BJ (cell line): ENCODE data around the gene PPP1R14D. TPM values are rescaled to one million over a fixed set of nuclear protein-coding genes. Genes with fewer than 3 reads are reported as not detected.

Experiments used
- CTCF ChIA-PET: fragments of 350-600 bp; formaldehyde crosslinking; extraction: SDS; loops from one replicate; lab custom pipeline; 2021; ENCODE audit warnings: antibody characterized with exemption, inconsistent platforms; lab: Yijun Ruan, JAX
- POLR2A ChIA-PET: fragments of 300-600 bp; sonication (Branson Sonifier 250); formaldehyde crosslinking; extraction: SDS; loops from one replicate; lab custom pipeline; 2021; ENCODE audit warnings: antibody characterized with exemption; lab: Charles Lee
- DNase-seq: peaks from one replicate; pipeline ENCODE4 v3.0.0-alpha.2; 2011; ENCODE audit warnings: low read depth
- H3K27me3 ChIP-seq: 2 replicates; pipeline ENCODE4 v1.6.0; 2011; ENCODE audit warnings: low read length; ENCODE audit not compliant: control insufficient read depth, insufficient read depth
- H3K36me3 ChIP-seq: 2 replicates; pipeline ENCODE4 v1.5.1; 2011; ENCODE audit warnings: low read length; ENCODE audit not compliant: control insufficient read depth, insufficient read depth
- H3K4me3 ChIP-seq: 2 replicates; pipeline ENCODE4 v1.5.1; 2011; ENCODE audit warnings: low read depth, mild to moderate bottlenecking, control low read depth, low read length
- CTCF ChIP-seq: IDR thresholded peaks from 2 replicates; pipeline ENCODE4 v1.5.1; 2011; ENCODE audit warnings: low read depth, mild to moderate bottlenecking, control low read depth, inconsistent platforms, low read length, moderate library complexity; ENCODE audit not compliant: insufficient read depth
- polyA plus RNA-seq: library from polyadenylated mRNA; depleted of rRNA; stranded (reverse); fragments of >200 nt; gene quantifications from 2 replicates; pipeline ENCODE4 v1.2.3, GENCODE V29; 2011

Gene PPP1R14D
- polyA plus RNA-seq, 1 experiment, result not detected

- DNase-seq, result no peak
- no peaks in the 10 kb centered on the region for H3K36me3 ChIP-seq
- H3K27me3 ChIP-seq, result no peaks in the 10 kb centered on the region
- no peak overlapping the region for H3K4me3 ChIP-seq
- CTCF ChIA-PET, result interaction anchor here (1.9 kb wide), 1 partner anchor 14 kb away, joined by 10 read pairs; no protein-coding TSS in a partner anchor
- POLR2A ChIA-PET, result interaction anchor here (0.6 kb wide), 1 partner anchor 41 kb away, joined by 3 read pairs; the partner anchor contains the start of gene VPS18
- no peak for TF ChIP-seq CTCF
These were observed 24.9 kb upstream of the PPP1R14D start for GRCh38 chr15:40853241-40853890.

- CTCF ChIA-PET, result interaction anchor here (1.9 kb wide), 1 partner anchor 13 kb away, joined by 10 read pairs; no protein-coding TSS in a partner anchor
- Histone ChIP-seq H3K27me3 (0 out of 2 replicates have a peak, but pooled peaks cover 1% of the 10 kb centered on the region), H3K36me3 (no peaks in the 10 kb centered on the region), H3K4me3 (no peak overlapping the region)
- DNase-seq, result no peak
- TF ChIP-seq CTCF, result no peak
- POLR2A ChIA-PET, result interaction anchor here (0.6 kb wide), 1 partner anchor 42 kb away, joined by 3 read pairs; the partner anchor contains the start of gene VPS18
These were observed 24.0 kb upstream of the PPP1R14D start for GRCh38 chr15:40852529-40852928.

GRCh38 chr15:40850576-40851112 lies 22.1 kb upstream of the PPP1R14D start:
- POLR2A ChIA-PET, result no interaction called here
- CTCF ChIA-PET, result interaction anchor here (1.5 to 8.3 kb wide), 2 partner anchors 7 to 41 kb away, joined by 5 to 81 read pairs; no protein-coding TSS in a partner anchor
- no peak for DNase-seq

GRCh38 chr15:40847223-40847961 lies 18.9 kb upstream of the PPP1R14D start:
- no peak for DNase-seq
- POLR2A ChIA-PET, result no interaction called here
- Histone ChIP-seq H3K36me3 (no peaks in the 10 kb centered on the region), H3K4me3 (no peak overlapping the region), H3K27me3 (peaks cover 12% of the 10 kb centered on the region)
- no peak for TF ChIP-seq CTCF
- CTCF ChIA-PET, result interaction anchor here (1.7 to 8.3 kb wide), 3 partner anchors 11 to 45 kb away, joined by 8 to 81 read pairs (median 9); no protein-coding TSS in a partner anchor

More at GRCh38 chr15:40850576-40851112, 22.1 kb upstream of the PPP1R14D start:
- Histone ChIP-seq H3K27me3 (0 out of 2 replicates have a peak, but pooled peaks cover 1% of the 10 kb centered on the region), H3K4me3 (no peak overlapping the region), H3K36me3 (no peaks in the 10 kb centered on the region)
- TF ChIP-seq CTCF, result no peak

GRCh38 chr15:40846841-40847222 lies 18.3 kb upstream of the PPP1R14D start:
- Histone ChIP-seq H3K4me3 (no peak overlapping the region), H3K27me3 (peaks cover 15% of the 10 kb centered on the region), H3K36me3 (no peaks in the 10 kb centered on the region)
- ChIA-PET CTCF (interaction anchor here (1.7 to 8.3 kb wide), 3 partner anchors 11 to 45 kb away, joined by 8 to 81 read pairs (median 9); no protein-coding TSS in a partner anchor), POLR2A (no interaction called here)
- no peak for TF ChIP-seq CTCF
- no peak for DNase-seq
